CD4-positive, alpha-beta T cell treated with Interleukin-1 beta for 1 hour (primary cell): ENCODE data around the gene FOXK2.
A peak's percentile ranks its signal among the peaks of the same experiment; 100 is the strongest.

Source experiments
- DNase-seq, 2 donors: peaks; one replicate each; pipeline ENCODE4 v3.0.0-alpha.2; 2020 to 2022

The FOXK2 gene

GRCh38 chr17:82518826-82519810, at the start of gene FOXK2:
TSS of gene FOXK2 (plus strand) at chr17:82519732. CDS start at chr17:82519889, 157 bp downstream.
- DNase-seq: peak; percentile 95 to 96

- DNase-seq: no peak
Observed at GRCh38 chr17:82470065-82470464, 49.5 kb upstream of the FOXK2 start.

DNA sequence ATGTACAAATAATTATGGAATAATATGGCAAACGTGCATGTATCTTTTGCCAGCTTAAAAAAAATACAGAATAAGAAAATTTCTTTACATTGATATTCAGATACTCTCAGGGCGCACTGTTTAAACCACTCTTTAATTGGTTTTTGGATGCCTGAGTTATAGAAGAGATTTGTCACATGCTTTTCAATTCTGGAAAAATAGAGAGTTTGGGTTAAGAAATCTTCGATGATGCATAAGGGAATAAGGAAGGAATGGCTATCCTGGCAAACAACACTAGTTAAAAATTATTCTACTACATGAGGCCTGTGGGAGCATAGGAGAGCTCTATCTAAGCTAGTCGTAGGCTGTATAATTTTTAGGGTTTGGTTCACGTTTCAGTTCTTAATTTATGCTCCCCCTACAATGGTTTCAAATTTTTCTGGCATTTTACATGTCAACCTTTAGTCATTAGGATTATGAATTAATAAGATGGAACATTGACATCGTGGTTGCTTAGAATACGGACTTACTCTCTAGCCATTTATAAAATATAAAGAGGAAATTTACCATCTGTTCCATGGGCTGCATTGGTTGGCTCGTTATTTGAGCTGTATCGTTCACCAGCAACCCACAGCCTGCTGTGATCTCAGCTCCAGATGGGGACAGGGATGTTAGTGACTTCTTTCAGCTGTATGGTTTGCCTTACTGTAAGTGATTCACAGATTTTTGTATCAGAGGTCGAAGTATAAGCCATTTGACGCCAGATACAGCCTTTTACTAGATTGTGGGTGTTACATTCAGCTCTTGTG, 45.1 kb upstream of the FOXK2 start:
- DNase-seq: no peak

DNA sequence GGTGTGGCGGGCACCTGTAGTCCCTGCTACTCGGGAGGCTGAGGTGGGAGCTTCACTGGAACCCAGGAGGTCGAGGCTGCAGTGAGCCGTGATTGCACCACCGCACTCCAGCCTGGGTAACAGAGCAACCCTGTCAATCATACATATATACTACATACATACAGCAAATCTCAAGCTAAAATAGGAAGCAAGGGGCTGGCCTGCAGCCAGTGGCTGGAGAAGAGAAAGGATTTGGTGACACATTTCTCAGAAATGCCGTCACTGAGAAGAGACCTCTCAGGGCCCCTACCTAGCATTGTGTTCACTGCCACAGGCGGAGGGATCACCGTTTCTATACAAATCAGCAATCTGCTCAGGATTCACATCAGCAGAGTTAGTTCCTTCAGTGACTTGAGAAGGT, 44.1 kb upstream of the FOXK2 start:
- DNase-seq: no peak

DNA sequence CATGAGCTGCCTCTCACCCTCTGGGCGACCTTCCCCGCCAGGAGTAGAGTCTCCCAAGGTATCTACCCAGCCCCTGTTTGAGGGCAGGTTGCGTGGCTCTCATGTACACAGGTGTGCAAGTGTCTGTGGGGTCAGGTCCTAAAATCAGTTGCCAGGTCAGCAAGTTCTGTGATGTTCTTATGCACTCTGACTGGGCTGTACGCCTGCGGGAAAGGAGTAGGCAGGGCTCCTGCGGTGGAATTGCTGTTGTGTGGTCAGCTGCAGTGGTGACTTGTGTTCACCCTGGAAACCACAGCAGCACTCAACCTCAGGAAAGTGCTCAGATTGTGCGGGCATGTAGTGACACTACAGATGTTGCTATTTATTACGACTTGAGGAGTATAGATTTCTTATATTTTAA, 41.6 kb upstream of the FOXK2 start:
- DNase-seq: no peak

DNA sequence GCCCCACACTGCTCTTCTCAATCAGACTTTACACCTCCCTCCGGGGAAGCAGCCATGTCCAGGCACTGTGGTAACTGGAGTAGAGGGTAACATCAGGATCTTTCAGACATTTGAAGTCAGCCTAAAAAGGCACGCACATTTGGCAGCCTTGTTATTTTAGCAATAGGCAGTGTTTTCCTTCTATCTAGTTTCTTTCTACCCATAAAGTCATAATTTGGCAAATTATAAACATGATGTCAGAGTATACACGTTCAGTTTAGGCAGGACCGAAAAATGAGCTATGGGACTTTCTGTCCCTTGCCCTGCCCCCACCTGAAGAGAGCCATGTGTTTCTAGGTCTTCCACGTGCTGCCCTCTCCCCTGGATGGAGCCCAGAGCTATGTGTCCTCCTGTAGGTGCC, 39.9 kb upstream of the FOXK2 start:
- DNase-seq: no peak

DNA sequence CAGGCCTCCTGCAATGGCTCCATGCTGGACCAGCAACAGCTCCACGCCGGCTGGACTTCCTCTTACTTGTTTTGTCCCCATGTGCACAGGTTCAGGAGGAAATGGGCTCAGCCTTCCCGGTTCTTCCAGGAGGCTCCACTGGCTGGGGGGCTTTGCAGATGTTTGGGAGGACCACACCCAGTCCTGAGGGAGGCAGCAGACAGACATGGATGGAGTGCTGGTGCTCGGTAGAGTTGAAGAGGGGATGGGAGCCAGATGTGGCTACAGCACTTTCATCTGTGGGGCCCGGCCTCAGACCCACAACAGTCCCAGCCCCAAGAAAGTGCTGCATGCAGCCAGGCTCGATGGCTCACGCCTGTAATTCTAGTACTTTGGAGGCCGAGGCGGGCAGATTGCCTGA, 39.2 kb upstream of the FOXK2 start:
- DNase-seq: no peak

GRCh38 chr17:82483204-82483660, 36.3 kb upstream of the FOXK2 start:
- no peak for DNase-seq

GRCh38 chr17:82483836-82484235, 35.7 kb upstream of the FOXK2 start:
- DNase-seq: no peak

DNA sequence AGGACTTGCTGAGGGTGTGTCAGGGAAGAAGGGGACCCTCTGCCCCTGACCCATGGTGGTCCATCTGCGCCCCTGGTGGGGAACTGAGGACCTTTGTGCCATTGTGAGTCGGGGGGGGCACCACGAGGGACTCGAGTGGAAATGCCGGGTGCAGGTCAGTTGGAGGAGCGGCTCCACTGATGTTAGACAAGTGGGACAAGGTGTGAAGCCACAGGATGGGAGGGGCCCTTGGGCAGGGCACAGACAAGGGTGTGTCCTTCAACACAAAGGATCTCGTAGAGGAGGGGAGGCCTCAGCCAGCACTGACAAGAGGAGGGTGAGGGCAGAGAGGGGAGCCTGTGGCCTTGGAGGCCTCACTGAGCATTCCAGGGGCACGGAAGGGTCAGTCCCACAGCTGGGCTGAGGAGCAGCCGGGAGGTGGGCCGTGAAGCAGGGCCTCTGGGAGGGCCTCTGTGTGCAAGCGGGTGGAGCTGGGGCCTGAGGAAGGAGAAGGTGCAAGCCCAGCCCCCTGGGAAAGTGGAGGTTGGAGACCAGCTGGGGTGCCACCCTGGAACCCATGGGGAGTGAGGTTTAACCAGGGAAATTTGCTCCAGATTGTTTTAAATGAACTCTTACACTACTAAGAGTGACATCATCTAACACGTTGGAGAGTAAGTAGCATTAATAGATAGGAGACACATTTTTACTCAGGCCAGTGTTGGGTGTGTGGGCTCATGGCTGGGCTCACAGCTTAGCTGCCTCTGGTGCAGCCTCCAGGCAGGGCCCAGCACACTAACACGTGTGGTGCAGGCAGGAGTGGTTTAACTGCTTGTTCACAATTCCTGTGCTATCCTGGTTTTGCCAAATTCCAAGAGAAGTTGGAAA, 33.1 kb upstream of the FOXK2 start:
- DNase-seq: no peak

DNA sequence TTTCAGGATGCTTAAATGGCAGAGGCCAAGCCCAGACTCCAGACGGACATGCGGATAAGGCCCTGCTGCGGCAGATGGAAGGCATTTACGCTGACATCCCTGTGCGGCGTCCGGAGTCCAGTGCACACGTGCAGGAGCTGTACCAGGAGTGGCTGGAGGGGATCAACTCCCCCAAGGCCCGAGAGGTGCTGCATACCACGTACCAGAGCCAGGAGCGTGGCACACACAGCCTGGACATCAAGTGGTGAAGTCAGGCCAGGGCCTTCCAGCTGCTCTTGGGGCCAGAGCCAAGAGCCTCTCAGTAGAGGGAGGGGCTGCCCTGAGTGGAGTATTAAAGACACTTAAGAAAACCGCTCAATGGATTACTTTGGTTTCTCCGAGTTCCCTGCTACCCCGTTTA, 31.6 kb upstream of the FOXK2 start:
- no peak for DNase-seq

GRCh38 chr17:82489117-82489516, 30.4 kb upstream of the FOXK2 start:
- DNase-seq: no peak

DNA sequence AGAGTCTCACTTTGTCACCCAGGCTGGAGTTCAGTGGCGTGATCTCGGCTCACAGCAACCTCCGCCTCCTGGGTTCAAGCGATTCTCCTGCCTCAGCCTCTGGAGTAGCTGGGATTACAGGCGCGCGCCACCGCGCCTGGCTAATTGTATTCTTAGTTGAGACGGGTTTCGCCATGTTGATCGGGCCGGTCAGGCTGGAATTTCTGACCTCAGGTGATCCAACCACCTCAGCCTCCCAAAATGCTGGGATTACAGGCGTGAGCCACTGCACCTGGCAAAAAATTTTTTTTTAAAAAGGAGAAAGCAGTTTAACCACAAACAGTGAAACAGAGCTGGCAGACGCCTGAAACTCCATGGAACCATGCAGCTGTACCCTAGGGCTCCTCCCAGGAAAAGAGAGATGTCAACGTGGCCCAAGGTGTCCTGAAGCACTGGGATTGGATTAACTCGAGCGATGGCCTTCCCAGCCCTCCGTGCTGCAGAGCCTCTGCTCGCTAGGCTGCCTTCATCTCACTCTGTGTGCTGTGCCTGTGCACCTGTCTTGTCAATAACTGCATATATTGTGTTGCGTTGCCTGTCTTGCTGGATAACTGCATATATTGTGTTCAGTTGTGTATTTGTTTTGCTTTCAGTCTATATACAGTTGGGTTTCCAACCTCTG, 29.6 kb upstream of the FOXK2 start:
- no peak for DNase-seq

DNA sequence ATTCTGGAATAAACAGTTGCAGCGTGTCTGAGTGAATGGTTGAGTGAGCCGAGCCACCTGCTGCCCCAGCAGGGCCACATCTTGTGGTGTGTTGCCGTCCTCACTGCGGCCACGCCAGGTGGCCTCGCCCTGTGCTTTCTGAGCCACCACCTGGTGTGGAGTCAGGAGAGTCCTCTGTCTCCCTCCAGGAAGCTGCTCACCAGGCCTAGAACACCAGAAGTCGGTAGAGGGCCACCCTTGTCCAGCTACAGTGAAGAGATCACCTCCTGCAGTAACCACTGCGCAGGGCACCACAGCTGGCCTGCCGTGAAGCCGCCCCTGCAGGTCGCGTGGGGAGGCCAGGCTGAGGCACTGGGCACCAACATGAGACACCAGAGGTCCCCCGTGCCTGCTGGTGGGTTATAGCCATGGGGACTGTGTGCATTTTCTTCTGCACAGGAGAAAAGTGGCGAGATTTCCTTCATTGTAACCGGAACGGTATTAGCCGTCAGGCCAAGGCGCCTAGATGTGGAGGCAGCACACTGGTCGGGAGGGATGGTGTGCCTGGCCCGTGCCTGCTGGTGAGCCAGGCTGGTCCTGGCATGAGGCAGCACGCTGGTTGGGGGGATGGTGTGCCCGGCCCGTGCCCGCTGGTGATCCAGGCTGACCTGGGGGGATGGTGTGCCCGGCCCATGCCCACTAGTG, 28.9 kb upstream of the FOXK2 start:
- no peak for DNase-seq

DNA sequence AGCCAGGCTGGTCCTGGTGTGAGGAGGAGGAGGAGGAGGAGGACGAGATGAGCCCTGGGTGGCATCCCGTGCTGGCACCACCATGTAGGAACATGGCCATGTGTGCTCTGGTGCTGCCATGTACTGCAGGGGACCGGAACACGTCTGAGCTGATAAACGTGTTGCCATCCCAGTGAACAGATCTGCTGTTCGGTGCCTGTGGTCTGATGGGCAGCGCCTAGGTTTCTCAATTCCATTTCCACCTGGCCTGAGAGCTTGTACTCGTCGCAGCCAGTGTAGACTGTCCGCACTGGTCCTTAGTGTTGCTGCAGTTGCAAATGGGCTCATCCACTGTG, 28.4 kb upstream of the FOXK2 start:
- no peak for DNase-seq

GRCh38 chr17:82491533-82491932, 28.0 kb upstream of the FOXK2 start:
- DNase-seq: no peak

GRCh38 chr17:82492643-82493225, 26.8 kb upstream of the FOXK2 start:
- no peak for DNase-seq

DNA sequence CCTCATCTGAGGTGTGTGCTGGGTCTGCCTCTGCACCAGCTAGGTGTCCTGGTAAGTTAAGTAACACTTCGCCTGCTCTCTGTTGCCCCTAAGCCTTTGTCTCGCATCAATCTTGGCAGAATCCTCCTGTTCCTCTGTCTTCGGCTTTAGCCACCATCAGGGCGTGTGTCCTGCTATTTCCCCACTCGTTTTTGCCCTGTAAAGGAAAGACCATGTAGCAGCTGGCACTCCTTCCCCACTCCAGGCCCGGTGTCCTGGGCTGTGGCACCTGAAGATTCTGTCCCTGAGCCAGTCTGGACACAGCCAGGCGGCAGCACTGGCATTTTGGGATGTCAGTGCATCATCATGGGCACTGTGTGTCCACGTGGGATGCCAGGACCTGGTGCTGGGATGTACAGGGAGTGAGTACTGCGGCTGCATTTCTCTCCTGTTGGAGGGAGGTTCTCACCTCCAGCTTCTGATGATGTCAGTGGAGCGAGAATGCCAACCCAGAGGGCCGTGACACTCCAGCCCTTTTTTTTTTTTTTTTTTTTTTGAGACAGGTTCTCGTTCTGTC, 26.2 kb upstream of the FOXK2 start:
- no peak for DNase-seq

DNA sequence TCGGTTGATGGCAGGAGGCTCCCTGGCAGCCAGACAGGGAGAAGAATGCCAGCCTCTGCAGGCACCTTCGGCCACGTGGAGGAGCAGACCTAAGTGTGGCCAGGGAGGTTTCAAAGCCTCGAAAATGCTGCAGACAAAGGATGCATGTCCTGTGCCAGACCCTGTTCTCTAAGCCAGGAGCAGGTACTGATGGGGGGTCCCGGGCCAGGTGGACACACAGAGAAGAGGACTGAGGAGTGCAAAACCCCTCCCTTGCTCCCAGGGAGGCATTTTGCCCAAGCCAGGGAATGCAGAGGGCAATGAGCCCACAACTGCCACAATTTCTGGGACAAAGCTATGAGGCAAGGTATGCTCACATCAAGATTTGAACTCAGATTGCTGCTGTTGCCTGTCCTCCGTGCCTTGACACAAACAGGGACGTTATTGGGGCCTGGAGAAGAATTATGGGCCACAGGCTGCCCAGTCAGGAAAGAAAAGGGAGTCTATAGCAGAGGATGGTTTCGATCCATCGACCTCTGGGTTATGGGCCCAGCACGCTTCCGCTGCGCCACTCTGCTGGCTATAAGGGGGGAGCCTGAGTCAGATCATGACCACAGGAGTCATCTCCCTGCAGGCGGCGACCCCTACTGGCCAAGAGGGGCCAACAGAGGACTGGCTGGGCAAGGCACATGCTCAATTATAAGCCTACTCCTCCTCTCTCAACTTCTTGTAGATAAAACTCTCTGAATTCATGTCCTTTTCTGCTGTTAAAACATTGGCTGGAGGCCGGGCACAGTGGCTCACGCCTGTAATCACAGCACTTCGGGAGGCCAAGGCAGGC, 25.1 kb upstream of the FOXK2 start:
- DNase-seq: peak; percentile 90 to 93
